HG03159 (cell line): Measurements from ENCODE around the gene HOXD4.

Experiments
- ATAC-seq: cut with Tn5 transposase; IDR thresholded peaks from one replicate; pipeline ENCODE4 v1.9.1; 2021; ENCODE audit warnings: mild to moderate bottlenecking, moderate library complexity; ENCODE audit not compliant: unreplicated experiment

Gene HOXD4

GRCh38 chr2:176126929-176127773, 24.2 kb upstream of the HOXD4 start:
- ATAC-seq: no peak

DNA sequence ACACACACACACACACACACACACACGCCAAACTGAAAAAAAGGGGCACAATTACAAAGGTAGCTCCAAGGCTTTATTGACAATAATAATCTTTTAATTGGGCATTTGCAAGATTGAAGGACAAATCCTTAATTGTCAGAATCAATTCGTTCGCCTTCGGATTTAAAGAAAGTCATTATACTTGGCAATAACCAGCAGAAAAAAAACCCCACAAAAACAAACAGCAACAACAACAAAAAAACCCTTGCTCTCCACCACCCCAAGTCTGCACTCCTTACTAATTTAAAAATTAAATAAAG, 23.6 kb upstream of the HOXD4 start:
- ATAC-seq: no peak

DNA sequence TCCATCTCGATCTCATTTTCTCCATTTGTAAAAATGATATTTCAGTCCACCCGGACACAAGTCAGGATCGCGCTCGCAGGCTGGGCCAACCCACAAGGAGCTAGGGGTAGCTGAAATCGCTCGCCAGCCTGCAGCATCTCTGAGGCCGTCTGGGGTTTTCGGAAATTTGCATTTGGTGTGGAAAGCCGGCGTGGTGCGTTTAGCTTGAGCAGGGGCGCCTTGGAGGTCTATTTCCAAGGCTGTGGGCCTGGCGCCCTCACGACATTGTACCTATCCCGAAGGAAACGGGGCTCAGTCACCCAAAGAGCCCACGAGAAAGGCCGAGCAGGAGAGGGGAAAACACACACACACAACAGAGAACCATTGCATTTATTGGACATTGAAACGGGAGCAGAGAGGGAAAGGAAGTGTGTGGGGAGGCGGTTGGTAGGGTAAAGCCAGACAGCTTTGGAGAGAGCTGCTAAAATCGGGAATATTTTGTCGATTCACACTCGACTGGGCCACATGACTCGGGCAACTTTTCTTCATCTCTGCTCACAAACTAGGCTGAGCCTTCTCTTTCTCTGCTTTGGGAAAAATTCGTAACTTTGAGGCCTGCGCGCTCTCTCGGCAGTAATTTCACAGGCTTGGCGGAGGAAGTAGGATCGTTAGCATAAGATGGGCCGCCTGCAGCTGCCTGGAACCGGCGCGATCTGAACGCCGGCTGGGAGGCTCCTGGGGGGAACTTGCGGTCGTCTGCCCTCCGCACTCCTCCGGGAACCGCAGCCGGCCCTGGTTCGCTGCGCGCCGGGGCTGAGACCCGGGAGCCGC, 23.0 kb upstream of the HOXD4 start:
- ATAC-seq: no peak

GRCh38 chr2:176128982-176129796, 22.2 kb upstream of the HOXD4 start, which contains the start of gene HOXD8:
TSS of gene HOXD8 (plus strand) at chr2:176129705. CDS start at chr2:176130367, 662 bp downstream.
- no peak for ATAC-seq

DNA sequence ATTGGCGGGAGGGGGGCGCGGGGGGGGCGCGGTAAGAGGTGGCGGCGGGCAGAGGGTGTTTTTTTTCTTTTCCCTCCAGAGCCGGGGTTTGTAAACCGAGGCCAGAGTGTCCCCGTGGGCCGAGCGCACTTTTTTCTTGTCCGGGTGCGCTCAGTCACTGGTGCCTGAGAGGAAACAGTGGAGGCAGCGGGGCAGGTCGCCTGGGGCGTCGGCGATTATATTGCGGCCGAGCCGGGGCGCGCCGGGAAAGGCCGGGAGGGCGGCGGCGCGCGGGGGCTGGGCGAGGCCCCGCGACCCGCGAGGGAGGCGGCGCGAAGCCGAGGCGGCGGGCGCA, 21.6 kb upstream of the HOXD4 start:
- ATAC-seq: no peak

GRCh38 chr2:176130147-176130956, 21.0 kb upstream of the HOXD4 start:
- ATAC-seq: no peak

DNA sequence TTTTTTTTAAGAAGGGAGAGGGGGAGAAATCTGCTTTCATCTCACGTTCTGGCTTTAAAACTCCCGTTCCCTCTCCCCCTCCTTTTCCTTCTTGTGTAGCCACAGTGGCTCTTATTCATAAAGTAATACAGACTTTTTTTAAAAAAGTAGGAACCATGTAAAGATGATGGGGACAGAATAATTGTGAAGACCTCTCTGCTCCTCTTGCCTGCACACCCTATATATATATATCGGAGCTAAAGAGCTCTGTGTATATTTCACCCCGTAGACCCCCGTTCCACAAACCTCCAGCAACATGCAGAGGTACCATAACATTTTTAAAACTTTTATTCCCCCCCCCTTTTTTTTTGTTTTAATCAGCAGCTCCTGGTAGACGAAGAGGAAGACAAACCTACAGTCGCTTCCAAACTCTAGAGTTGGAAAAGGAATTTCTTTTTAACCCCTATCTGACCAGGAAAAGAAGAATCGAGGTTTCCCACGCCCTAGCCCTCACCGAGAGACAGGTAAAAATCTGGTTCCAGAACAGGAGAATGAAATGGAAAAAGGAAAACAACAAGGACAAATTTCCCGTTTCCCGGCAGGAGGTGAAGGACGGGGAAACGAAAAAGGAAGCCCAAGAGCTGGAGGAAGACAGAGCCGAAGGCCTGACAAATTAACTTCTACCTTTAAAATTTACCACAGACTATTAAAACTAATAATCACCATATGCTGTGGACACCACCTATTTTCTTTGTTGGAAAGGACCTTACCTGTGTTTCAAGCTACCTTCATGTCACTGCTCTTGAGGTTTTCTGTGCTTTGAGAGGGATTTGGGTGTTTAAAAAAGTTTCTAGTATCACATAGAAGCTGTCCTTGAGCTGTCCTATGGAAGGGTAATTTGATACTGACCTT, 20.1 kb upstream of the HOXD4 start:
- ATAC-seq: no peak

DNA sequence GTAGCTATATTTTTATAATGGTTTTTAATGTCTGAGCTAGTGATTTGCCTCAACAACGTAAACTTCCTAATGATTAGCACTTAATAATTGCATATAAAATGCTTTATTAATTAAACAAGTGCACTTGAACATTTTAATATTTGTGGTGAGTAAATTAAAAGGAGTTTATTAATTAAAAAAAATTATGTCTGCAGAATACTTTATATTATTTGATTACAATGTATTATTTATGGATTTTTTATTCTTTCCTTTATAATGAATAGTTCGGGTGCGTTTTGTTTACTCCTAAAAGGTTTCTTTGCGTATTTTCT, 19.5 kb upstream of the HOXD4 start:
- no peak for ATAC-seq

- ATAC-seq: no peak
These were observed 18.9 kb upstream of the HOXD4 start for GRCh38 chr2:176132205-176133171.

GRCh38 chr2:176133389-176133788, 18.0 kb upstream of the HOXD4 start:
- no peak for ATAC-seq

DNA sequence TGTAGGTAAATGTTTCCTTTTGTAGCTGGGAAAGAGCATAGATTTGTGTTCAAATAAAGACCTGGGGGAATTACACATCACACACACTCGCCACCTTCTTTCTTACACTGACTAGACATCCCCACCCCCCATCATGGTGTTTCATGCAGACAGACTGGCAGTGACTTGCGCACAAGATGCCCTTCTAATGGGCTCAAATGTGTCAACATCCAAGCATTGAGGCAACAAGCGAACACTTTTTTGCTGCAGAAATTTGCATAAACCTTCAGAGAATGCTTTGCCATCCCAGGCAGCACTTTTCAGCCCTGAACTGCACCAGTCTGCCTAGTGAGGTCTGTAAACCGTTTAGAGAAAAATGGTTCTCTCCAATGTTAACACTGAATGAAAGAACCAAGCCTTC, 17.3 kb upstream of the HOXD4 start:
- no peak for ATAC-seq

DNA sequence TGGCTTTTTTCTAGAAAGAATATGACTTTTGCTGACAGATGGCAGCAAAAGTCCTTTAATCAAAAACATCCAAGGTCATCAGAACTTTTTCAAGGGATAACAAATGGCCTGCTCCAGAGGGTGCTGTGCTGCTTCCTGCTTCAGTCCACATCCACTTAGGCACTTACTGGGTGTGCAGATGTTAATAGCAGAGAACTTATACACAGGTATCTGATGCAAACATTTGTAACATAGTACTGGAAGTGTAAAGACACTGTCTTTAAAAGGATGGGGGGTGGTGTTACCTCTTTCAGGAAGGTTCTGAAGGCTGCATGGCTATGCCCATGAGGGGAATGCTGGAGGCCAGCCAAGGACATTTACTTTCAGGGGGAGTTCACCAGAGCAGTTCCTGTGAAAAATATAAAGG, 16.3 kb upstream of the HOXD4 start:
- ATAC-seq: no peak

GRCh38 chr2:176136374-176137251, 14.7 kb upstream of the HOXD4 start:
- ATAC-seq: no peak

- no peak for ATAC-seq
These were observed 14.1 kb upstream of the HOXD4 start for GRCh38 chr2:176137252-176137580.

DNA sequence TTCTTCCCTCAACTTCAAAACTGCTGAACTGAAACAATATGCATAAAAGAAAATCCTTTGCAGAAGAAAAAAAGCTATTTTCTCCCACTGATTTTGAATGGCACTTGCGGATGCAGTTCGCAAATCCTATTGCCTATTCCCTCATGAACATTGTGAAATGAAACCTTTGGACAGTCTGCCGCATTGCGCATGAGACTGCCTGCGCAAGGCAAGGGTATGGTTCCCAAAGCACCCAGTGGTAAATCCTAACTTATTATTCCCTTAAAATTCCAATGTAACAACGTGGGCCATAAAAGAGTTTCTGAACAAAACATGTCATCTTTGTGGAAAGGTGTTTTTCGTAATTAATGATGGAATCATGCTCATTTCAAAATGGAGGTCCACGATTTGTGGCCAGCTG, 13.4 kb upstream of the HOXD4 start:
- no peak for ATAC-seq

GRCh38 chr2:176138526-176138922, 12.8 kb upstream of the HOXD4 start:
- no peak for ATAC-seq

- ATAC-seq: no peak
These were observed 12.3 kb upstream of the HOXD4 start for GRCh38 chr2:176138923-176139660.
